Femur (tissue), 1 donor: ENCODE results near the gene TNS2.

Source experiments
- DNase-seq: peaks from one replicate; pipeline ENCODE4 v3.0.0-alpha.2; 2017

Gene TNS2

DNA sequence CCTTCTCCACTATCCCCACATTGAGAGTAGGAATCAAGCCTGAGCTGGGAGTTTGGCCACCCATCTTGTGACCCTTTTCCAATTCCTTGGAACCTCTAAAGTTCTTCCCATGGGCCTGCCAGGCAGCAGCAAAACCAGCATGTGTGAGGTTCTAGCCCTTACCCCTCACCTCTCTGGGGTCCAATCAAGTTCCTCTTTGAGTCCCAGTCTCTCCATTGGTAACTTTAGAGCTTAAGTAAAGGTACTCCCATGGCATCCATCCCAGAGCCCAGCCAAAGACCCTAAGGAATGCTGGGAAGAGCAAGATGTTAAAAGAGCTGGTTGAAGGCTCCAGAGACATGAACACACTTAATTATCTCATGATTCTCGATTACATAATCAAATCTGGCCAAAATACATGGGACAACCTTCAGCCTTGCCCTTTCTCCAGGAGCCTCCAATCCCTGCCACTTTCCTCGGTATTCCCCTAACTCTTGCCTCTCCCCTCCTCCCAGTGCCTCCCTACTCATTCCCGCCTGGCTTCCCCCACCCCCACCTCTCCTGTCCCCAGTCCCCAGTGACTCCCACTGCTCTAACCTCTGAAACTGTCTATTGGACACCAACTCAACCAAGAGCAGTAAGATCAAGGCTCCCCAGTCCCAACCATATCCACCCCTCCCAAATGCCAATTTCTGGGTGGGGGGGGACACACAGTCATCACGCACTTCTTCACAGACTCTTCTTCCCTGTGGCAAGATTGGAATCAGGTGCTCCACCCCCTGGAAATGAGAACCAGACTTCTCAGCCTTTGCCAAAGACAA, 4.8 kb upstream of the TNS2 start:
- DNase-seq = peak; percentile 21

GRCh38 chr12:53045696-53046045, 4.2 kb upstream of the TNS2 start:
- peak; percentile 86 for DNase-seq

- peak; percentile 94 for DNase-seq
These were observed 3.1 kb upstream of the TNS2 start for GRCh38 chr12:53046655-53047220.

- DNase-seq = peak; percentile 95
These were observed 2.4 kb upstream of the TNS2 start for GRCh38 chr12:53047221-53048032.

DNA sequence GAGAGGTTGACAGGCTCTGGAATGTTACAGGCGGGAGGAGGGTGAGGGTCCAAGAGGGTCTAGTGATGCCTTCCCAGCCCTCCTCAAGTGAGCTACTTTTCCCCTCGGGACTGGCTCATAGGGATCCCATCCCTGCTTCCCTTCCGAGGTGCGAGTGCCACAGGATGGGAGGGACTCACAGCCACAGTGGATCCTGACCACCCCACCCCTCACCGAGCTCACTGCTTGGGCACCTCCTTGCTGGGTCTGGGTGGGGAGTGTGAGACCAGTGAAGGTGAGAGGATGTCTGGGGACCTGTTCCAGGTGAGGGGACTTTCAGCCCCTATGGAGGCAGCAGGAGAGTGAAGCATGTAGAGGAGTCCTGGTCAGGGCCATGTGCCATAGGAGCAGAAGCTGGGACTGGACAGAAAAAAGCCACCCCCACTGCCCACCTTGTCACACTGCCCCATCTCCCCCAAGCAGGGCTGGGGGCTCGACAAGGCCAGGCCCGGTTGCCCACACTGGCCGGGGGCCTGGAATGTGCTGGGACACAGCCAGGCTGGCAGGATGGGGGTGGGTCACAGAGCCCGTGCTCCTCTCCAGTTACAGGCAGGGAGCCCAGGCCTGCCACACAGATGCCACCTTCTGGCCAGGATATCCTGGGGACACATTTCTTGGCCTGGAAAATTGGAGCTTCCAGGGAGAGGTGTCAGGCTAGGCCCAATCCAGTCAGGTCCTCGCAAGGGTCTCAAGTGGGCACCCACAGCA, 1.7 kb upstream of the TNS2 start:
- DNase-seq = peak; percentile 86

GRCh38 chr12:53048780-53049401, 974 bp upstream of the TNS2 start:
- DNase-seq = peak; percentile 86

DNA sequence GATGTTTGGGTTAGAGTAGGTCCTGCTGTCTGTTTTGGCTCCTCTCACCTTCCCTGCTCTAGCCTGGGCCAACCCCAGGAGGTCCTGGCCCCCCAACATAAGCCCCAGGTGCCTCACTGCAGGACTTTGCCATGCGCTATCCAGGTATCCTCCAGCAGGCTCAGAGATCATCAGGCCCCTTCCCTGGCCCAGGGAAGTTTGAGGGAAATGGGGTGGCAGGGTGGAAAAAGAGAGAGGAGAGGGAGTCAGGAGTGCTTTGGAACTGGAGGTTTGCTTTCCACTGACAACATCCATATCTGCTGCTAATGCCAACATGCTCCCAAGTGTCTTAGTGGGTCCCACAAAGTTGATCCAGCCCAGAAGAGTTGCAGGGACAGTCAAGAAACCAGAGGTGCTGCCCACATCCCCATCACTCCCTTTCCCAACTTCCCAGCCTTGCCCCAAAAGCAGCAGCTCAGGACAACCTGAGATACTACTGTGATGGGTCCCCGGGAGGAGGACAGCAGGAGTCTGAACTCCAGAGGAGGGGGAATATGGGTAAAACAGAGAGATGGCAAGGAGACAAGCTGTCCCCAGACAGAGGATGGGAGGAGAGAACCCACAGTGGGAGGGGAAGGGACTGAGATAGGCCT, 677 bp downstream of the TNS2 start:
- DNase-seq = no peak

DNA sequence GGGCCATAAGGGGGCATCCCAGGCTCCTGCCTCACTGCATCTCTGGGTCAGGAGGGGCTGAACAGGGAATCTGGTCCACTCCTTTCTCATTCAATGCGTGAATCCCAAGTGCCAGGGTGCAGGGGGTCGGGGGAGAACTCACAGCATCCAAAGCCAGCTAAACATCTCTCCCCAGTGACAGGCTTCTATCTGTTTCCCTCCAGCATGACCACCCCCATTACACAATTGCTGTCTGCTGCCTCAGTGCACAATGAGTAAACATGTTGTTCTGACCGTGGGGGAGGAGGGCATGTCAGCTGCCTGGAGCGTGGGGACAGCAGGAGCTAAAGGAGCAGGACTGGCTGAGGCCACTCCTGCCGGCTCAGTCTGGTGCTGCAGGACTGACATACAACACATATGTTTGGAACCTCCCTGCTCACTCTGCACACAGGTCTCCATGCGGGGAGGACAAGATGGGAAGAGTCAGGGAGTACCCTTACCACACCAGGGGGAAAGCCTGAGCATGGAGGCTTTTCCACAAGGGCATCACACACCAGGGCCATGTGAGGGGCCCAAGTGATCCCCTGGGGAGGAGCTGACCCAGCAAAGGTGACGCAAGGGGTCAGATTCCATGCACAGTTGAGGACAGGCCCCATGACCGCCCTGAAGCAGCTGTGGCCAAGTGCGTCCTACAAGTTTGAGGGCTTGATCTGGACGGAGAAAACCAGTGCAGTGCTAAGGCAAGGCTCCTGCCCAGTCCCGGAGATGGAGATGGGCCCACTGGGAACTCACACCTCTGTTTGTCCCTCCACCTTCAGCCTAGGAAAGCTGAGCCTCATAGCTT, 1.4 kb downstream of the TNS2 start:
- DNase-seq = peak; percentile 64

DNA sequence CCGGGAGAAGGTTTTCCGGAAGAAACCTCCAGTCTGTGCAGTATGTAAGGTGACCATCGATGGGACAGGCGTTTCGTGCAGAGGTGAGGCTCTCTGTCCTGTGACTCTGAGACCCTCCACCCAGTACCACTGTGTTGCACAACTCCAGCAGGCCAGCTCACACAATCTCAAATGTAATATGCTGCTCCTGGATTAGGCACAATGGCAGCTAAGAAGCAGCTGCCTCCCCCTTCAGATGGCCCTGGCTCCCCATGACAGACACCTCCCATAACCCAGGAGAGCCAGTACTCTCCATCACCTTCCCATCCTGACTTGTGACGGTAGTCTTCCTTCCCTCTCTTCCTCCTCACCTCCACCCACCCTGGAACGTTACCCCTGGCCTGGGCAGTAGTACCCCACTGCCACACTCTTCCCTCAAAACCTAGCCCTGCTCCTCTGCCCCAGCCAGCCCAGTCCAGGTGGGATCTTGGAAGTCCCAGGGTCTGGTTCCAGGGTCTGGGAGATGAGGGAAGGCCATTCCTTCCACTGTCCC, 2.1 kb downstream of the TNS2 start:
- peak; percentile 28 for DNase-seq

GRCh38 chr12:53052419-53053217, 2.8 kb downstream of the TNS2 start:
- peak; percentile 96 for DNase-seq

- peak; percentile 57 for DNase-seq
These were observed 3.6 kb downstream of the TNS2 start for GRCh38 chr12:53053218-53054111.

DNA sequence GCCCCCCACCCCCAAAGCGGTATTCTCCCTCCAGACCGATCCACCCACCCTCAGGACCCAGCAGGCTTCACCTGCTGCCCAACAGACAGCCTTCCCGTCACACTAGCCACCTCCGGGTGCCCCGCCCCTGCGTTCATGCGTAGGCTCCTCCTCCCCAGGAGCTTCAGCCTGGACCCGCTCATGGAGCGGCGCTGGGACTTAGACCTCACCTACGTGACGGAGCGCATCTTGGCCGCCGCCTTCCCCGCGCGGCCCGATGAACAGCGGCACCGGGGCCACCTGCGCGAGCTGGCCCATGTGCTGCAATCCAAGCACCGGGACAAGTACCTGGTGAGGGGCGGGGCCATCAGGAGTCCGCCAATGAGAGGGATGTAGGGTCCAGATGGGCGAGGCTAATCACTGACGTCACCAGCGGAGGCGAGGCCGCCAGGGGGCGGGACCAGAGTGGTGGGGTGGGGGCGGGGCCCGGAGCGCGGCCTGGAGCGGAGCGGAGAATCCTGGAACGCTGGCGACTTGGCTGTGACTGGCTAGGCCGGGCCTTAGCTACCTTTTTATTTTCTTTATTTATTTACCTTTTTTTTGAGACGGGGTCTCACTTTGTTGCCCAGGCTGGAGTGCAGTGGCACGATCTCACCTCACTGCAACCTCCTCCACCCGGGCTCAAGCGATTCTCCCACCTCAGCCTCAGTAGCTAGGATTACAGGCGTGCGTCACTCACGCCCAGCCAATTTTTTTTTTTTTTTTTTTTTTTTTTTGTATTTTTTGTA, 4.4 kb downstream of the TNS2 start:
- peak; percentile 95 for DNase-seq

- DNase-seq = peak; percentile 32
These were observed 5.8 kb downstream of the TNS2 start for GRCh38 chr12:53055471-53056266.

DNA sequence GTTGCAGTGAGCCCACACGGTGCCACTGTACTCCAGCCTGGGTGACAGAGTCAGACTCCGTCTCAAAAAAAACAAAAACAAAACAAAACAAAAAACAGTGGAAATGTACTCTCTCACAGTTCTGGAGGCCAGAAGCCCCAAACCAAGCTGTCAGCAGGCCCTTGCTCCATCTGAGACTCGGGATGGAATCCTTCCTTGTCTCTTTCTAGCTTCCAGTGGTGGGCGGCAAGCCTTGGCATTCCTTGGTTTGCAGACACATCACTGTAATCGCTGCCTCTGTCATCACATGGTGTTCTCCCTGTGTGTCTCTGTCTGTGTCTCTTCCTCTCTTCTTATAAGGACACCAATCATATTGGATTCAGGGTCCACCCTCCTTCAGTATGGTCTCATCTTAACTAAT, 6.4 kb downstream of the TNS2 start:
- no peak for DNase-seq

DNA sequence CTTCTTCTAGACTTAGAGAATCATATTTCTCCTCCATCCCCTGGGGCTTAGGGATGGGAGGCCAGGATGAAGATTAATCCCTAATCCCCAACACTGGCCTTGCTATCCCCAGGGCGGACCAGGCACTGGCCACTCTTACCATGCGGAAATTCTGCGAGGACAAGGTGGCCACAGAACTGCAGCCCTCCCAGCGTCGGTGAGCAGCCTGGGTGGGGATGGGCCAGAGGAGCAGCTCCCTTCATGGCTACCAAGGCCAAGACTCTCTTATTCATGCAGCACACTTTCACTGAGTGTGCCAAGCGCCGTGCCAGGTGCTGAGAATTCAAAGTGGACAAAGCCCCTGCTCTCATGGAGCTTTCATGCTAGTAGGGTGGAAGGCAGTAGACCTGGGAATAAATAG, 7.0 kb downstream of the TNS2 start:
- peak; percentile 21 for DNase-seq

GRCh38 chr12:53057816-53058500, 8.1 kb downstream of the TNS2 start:
- peak; percentile 25 for DNase-seq
